BE2C (cell line): ENCODE results near the gene NAV2.

Experiments
- DNase-seq: peaks from one replicate; pipeline ENCODE4 v3.0.0-alpha.2; 2020
- H3K27me3 ChIP-seq: fragments of 250-450 bp; sonication (Bioruptor Pico); 2 replicates; pipeline ENCODE4 v1.5.1; 2020; ENCODE audit warnings: mild to moderate bottlenecking
- H3K36me3 ChIP-seq: fragments of 250-450 bp; sonication (Bioruptor Pico); 2 replicates; pipeline ENCODE4 v1.5.1; 2020; ENCODE audit warnings: mild to moderate bottlenecking
- H3K4me1 ChIP-seq: fragments of 250-450 bp; sonication (Bioruptor Pico); 2 replicates; pipeline ENCODE4 v1.5.1; 2020
- H3K4me3 ChIP-seq: 2 replicates; pipeline ENCODE4 v1.5.1; 2011; ENCODE audit warnings: low read depth, low read length
- H3K9me3 ChIP-seq: fragments of 250-450 bp; sonication (Bioruptor Pico); 2 replicates; pipeline ENCODE4 v1.5.1; 2020
- CTCF ChIP-seq: IDR thresholded peaks from 2 replicates; pipeline ENCODE4 v1.5.1; 2012; ENCODE audit warnings: mild to moderate bottlenecking, low read depth, low read length

NAV2 gene

GRCh38 chr11:19802773-19803293, 90.2 kb downstream of the NAV2 start:
- H3K9me3 ChIP-seq = no peaks in the 10 kb centered on the region
- H3K36me3 ChIP-seq = no peaks in the 10 kb centered on the region
- H3K4me1 ChIP-seq = peaks cover 2% of the 10 kb centered on the region; the same call in 1 of the 2 replicates
- no peak overlapping the region for H3K4me3 ChIP-seq
- H3K27me3 ChIP-seq = peaks cover 15% of the 10 kb centered on the region
- no peak for TF ChIP-seq CTCF
- no peak for DNase-seq

GRCh38 chr11:19803506-19803998, 90.9 kb downstream of the NAV2 start:
- H3K4me1 ChIP-seq = peaks cover 5% of the 10 kb centered on the region; the same call in 1 of the 2 replicates
- DNase-seq = no peak
- no peak overlapping the region for H3K4me3 ChIP-seq
- no peaks in the 10 kb centered on the region for H3K36me3 ChIP-seq
- TF ChIP-seq CTCF = no peak
- no peaks in the 10 kb centered on the region for H3K9me3 ChIP-seq
- peaks cover 10% of the 10 kb centered on the region; the same call in 1 of the 2 replicates for H3K27me3 ChIP-seq

GRCh38 chr11:19805376-19805775, 92.7 kb downstream of the NAV2 start:
- Histone ChIP-seq H3K4me1 (peaks cover 5% of the 10 kb centered on the region; the same call in 1 of the 2 replicates), H3K27me3 (0 out of 2 replicates have a peak, but pooled peaks cover 2% of the 10 kb centered on the region)
- DNase-seq = no peak

GRCh38 chr11:19805827-19806226, 93.2 kb downstream of the NAV2 start:
- Histone ChIP-seq H3K27me3 (0 out of 2 replicates have a peak, but pooled peaks cover 2% of the 10 kb centered on the region), H3K36me3 (no peaks in the 10 kb centered on the region), H3K9me3 (no peaks in the 10 kb centered on the region), H3K4me1 (peaks cover 5% of the 10 kb centered on the region; the same call in 1 of the 2 replicates), H3K4me3 (no peak overlapping the region)
- no peak for DNase-seq
- no peak for TF ChIP-seq CTCF

More at GRCh38 chr11:19805376-19805775, 92.7 kb downstream of the NAV2 start:
- Histone ChIP-seq H3K36me3 (no peaks in the 10 kb centered on the region), H3K9me3 (no peaks in the 10 kb centered on the region), H3K4me3 (no peak overlapping the region)
- no peak for TF ChIP-seq CTCF

- no peak for DNase-seq
- Histone ChIP-seq H3K27me3 (0 out of 2 replicates have a peak, but pooled peaks cover 2% of the 10 kb centered on the region), H3K9me3 (no peaks in the 10 kb centered on the region), H3K4me1 (peaks cover 5% of the 10 kb centered on the region; the same call in 1 of the 2 replicates), H3K36me3 (no peaks in the 10 kb centered on the region), H3K4me3 (no peak overlapping the region)
- no peak for TF ChIP-seq CTCF
Measured at GRCh38 chr11:19806251-19806650, 93.6 kb downstream of the NAV2 start.
